ENCODE measurements around the gene YKT6. TPM values are rescaled to one million over a fixed set of nuclear protein-coding genes. Genes with fewer than 3 reads are reported as not detected.
"Not testable (repeated sequence)": the region's sequence is repeated elsewhere in the genome, so short reads cannot be mapped to it uniquely, and the experiment has no call there.

Gene YKT6
- total RNA-seq, 4 donors from 2014 or later: 51.7 to 90.0 (median 60.2) TPM

DNA sequence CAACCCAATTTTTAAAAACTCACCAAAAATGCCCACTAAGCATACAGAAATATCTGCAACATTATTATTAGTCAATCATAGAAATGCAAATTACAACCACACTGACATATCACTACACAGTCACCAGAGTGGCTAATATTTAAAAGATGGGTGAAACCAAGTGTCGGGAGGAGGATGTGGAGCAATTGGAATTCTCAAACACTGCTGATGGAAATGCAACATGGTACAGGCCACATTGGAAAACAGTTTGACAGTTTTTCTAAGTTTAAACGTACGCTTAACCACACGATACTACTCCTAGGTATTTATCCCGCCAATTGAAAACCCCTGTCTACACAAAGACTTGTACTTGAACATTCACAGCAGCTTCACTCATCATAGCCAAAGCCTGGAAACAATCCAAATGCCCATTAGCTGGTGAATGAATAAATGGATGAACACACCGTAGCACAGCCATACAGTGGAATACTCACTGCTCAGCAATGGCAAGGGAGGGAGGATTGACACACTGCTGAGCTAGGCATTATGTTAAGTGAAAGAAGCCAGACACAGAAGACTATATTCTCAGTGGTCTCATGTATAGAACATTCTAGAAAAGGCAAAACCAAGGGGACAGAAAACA lies 27.9 kb upstream of the YKT6 start:
- H3K27ac ChIP-seq: no peak overlapping the region
- H3K36me3 ChIP-seq: no peaks in the 10 kb centered on the region
- no peaks in the 10 kb centered on the region for H3K4me1 ChIP-seq
- H3K4me3 ChIP-seq (replicated peaks in 1 of 3): no peak overlapping the region
- DNase-seq: no peak
- WGBS, 2 donors: 71 to 74% methylated on average over 6 of the region's 6 CpGs
- H3K9me3 ChIP-seq: no peaks in the 10 kb centered on the region
- H3K27me3 ChIP-seq: no peaks in the 10 kb centered on the region
- intact Hi-C loops (cut with DNase I): no loop called here
- TF ChIP-seq CTCF (IDR thresholded peaks at IDR 0.05) (no peak), POLR2A (IDR thresholded peaks at IDR 0.05) (no peak)

- Histone ChIP-seq H3K9me3 (no peaks in the 10 kb centered on the region), H3K27ac (no peak overlapping the region), H3K4me3 (replicated peaks in 1 of 3) (no peak overlapping the region), H3K27me3 (no peaks in the 10 kb centered on the region), H3K4me1 (no peaks in the 10 kb centered on the region), H3K36me3 (no peaks in the 10 kb centered on the region)
- TF ChIP-seq CTCF (IDR thresholded peaks at IDR 0.05) (no peak), POLR2A (IDR thresholded peaks at IDR 0.05) (no peak)
- 61 to 65% methylated on average over 3 of the region's 3 CpGs for WGBS, 2 donors
- intact Hi-C loops (cut with DNase I): no loop called here
- no peak for DNase-seq
Measured at GRCh38 chr7:44173911-44174693, 26.7 kb upstream of the YKT6 start.

DNA sequence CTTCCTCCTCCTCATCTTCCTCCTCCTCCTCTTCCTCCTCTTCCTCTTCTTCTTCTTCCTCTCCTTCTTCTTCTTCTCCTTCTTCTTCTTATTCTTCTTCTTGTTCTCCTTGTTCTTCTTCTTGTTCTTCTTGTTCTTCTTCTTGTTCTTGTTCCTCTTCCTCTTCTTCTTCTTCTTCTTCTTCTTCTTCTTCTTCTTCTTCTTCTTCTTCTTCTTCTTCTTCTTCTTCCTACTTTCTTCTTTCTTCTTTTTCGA lies 26.2 kb upstream of the YKT6 start:
- intact Hi-C loops (cut with DNase I); H3K4me3 ChIP-seq (replicated peaks in 1 of 3); H3K36me3 ChIP-seq; H3K4me1 ChIP-seq; H3K27me3 ChIP-seq; H3K27ac ChIP-seq; H3K9me3 ChIP-seq; DNase-seq: not testable (repeated sequence)
- 78 to 90% methylated on average over 1 of the region's 1 CpG for WGBS, 2 donors

DNA sequence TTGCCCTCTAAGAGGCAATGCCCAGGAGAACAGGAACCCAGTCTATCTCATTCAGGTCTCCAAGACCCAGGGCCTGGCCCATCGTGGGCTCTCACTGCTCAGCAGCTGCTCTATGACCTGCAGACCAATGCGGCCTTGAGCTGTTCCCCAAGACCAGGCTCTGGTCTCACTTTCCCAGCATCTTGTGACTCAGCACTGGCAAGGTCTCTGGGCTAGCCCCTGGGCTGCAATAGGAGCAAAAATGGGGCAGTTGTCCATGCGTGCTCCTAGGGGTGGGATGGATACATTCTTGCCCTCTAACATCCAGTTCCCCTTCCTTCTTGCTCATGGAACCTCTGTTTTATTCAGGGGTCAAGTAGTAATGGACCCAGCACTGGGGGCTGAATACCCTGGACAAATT lies 25.0 kb upstream of the YKT6 start:
- H3K36me3 ChIP-seq: no peaks in the 10 kb centered on the region
- no peak overlapping the region for H3K27ac ChIP-seq
- H3K4me1 ChIP-seq: no peaks in the 10 kb centered on the region
- no peaks in the 10 kb centered on the region for H3K9me3 ChIP-seq
- TF ChIP-seq CTCF (IDR thresholded peaks at IDR 0.05) (no peak), POLR2A (IDR thresholded peaks at IDR 0.05) (no peak)
- H3K27me3 ChIP-seq: no peaks in the 10 kb centered on the region
- intact Hi-C loops (cut with DNase I): no loop called here
- no peak overlapping the region for H3K4me3 ChIP-seq (replicated peaks in 1 of 3)
- no peak for DNase-seq
- 86 to 97% methylated on average over 3 of the region's 3 CpGs for WGBS, 2 donors

GRCh38 chr7:44176486-44176885 lies 24.3 kb upstream of the YKT6 start:
- no peak for TF ChIP-seq CTCF (IDR thresholded peaks at IDR 0.05)
- no peak for TF ChIP-seq POLR2A (IDR thresholded peaks at IDR 0.05)
- Histone ChIP-seq H3K36me3 (no peaks in the 10 kb centered on the region), H3K27me3 (no peaks in the 10 kb centered on the region), H3K4me3 (replicated peaks in 1 of 3) (no peak overlapping the region), H3K9me3 (no peaks in the 10 kb centered on the region), H3K4me1 (no peaks in the 10 kb centered on the region), H3K27ac (no peak overlapping the region)
- 65 to 79% methylated on average over 5 to 7 of the region's 7 CpGs for WGBS, 2 donors
- intact Hi-C loops (cut with DNase I): no loop called here
- no peak for DNase-seq

Data from thyroid gland (tissue), 4 donors.